ENCODE data around the gene RNPEPL1. TPM values are rescaled to one million over a fixed set of nuclear protein-coding genes. Genes with fewer than 3 reads are reported as not detected.

RNPEPL1 gene
- total RNA-seq, 1 experiment from 2014 or later: 31.5 TPM

DNA sequence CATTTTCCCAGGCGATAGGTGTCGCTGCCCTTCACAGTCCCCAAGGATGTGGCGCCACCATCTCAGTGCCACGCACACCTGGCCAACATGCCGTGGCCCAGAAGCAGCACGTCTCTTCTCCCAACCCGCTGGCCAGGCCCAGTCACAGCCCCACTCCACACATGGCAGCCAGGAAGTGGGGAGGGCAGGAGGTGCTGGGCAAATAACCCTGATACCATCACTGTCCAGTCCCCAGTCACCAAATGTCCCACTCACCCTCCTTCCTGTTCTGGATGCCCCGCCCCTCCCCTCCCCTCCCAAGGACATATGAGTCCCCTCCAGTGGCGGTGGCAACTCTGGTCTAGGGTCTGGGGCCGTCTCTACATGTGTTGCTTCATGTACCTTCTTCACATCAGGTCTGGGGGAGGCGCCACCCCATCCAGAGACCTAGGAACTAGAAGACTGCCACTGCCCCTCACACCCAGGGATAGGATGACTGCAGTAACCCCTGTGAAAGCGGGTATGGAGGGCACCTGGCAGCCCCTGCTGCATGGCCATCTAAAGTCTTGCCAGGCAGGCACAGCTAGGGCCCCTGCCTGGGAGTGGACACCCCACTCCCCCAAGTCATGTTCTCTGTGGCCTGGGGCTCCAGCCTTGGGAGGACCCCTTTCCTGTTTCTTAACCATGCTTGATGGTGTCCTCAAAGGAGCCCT is 10.9 kb downstream of the RNPEPL1 start:
- H3K4me1 Mint-ChIP-seq (ENCODE audit: insufficient read depth, unreplicated experiment): peaks cover 41% of the 10 kb centered on the region
- no TSS peak for BruUV-seq (replicated peaks)
- H3K9me3 Mint-ChIP-seq (ENCODE audit: unreplicated experiment): no peaks in the 10 kb centered on the region
- peak overlapping the region; percentile 73 for H3K4me3 Mint-ChIP-seq (ENCODE audit: unreplicated experiment)
- CTCF ChIA-PET: interaction anchor here (0.6 to 5.7 kb wide), 8 partner anchors 10 to 566 kb away, joined by 3 to 52 read pairs (median 5); partner anchors contain the start of gene RNPEPL1
- TF ChIP-seq CTCF (IDR thresholded peaks at IDR 0.05; ENCODE audit: unreplicated experiment): no peak
- H3K27ac Mint-ChIP-seq (ENCODE audit: low read depth, unreplicated experiment): peak overlapping the region; percentile 99
- POLR2A ChIA-PET: interaction anchor here (0.6 to 4.8 kb wide), 7 partner anchors 10 to 554 kb away, joined by 3 to 87 read pairs (median 6); partner anchors contain the start of genes ANKMY1, DUSP28, NDUFA10 and RNPEPL1
- DNase-seq (ENCODE audit: unreplicated experiment): no peak
- intact Hi-C loops (cut with micrococcal nuclease): no loop called here
- H3K27me3 Mint-ChIP-seq (ENCODE audit: insufficient read depth, unreplicated experiment): no peaks in the 10 kb centered on the region
- H3K36me3 Mint-ChIP-seq (ENCODE audit: insufficient read depth, unreplicated experiment): peaks cover 22% of the 10 kb centered on the region

GRCh38 chr2:240579771-240580614 is 11.7 kb downstream of the RNPEPL1 start:
- H3K27me3 Mint-ChIP-seq (ENCODE audit: insufficient read depth, unreplicated experiment): no peaks in the 10 kb centered on the region
- peaks cover 46% of the 10 kb centered on the region for H3K4me1 Mint-ChIP-seq (ENCODE audit: insufficient read depth, unreplicated experiment)
- ChIA-PET CTCF (interaction anchor here (0.6 to 5.7 kb wide), 10 partner anchors 9 to 566 kb away, joined by 3 to 52 read pairs (median 4); partner anchors contain the start of gene RNPEPL1), POLR2A (interaction anchor here (0.6 to 4.8 kb wide), 11 partner anchors 9 to 555 kb away, joined by 3 to 87 read pairs (median 4); partner anchors contain the start of genes ANKMY1, DUSP28, NDUFA10 and RNPEPL1)
- no peaks in the 10 kb centered on the region for H3K9me3 Mint-ChIP-seq (ENCODE audit: unreplicated experiment)
- intact Hi-C loops (cut with micrococcal nuclease): no loop called here
- no TSS peak for BruUV-seq (replicated peaks)
- H3K36me3 Mint-ChIP-seq (ENCODE audit: insufficient read depth, unreplicated experiment): peaks cover 22% of the 10 kb centered on the region
- peak; percentile 98 for DNase-seq (ENCODE audit: unreplicated experiment)
- H3K4me3 Mint-ChIP-seq (ENCODE audit: unreplicated experiment): peak overlapping the region; percentile 73
- TF ChIP-seq CTCF (IDR thresholded peaks at IDR 0.05; ENCODE audit: unreplicated experiment): no peak
- peak overlapping the region; percentile 99 for H3K27ac Mint-ChIP-seq (ENCODE audit: low read depth, unreplicated experiment)

- Mint-ChIP-seq H3K9me3 (ENCODE audit: unreplicated experiment) (no peaks in the 10 kb centered on the region), H3K27me3 (ENCODE audit: insufficient read depth, unreplicated experiment) (no peaks in the 10 kb centered on the region), H3K36me3 (ENCODE audit: insufficient read depth, unreplicated experiment) (peaks cover 14% of the 10 kb centered on the region), H3K27ac (ENCODE audit: low read depth, unreplicated experiment) (peak overlapping the region; percentile 42), H3K4me1 (ENCODE audit: insufficient read depth, unreplicated experiment) (peaks cover 46% of the 10 kb centered on the region), H3K4me3 (ENCODE audit: unreplicated experiment) (no peak overlapping the region)
- POLR2A ChIA-PET: interaction anchor here (0.6 to 4.8 kb wide), 4 partner anchors 15 to 148 kb away, joined by 3 to 87 read pairs (median 4); partner anchors contain the start of genes ANKMY1 and DUSP28
- TF ChIP-seq CTCF (IDR thresholded peaks at IDR 0.05; ENCODE audit: unreplicated experiment): no peak
- no TSS peak for BruUV-seq (replicated peaks)
- CTCF ChIA-PET: interaction anchor here (5.7 kb wide), 1 partner anchor 17 kb away, joined by 52 read pairs; no protein-coding TSS in a partner anchor
- DNase-seq (ENCODE audit: unreplicated experiment): peak; percentile 30
- intact Hi-C loops (cut with micrococcal nuclease): no loop called here
Observed at GRCh38 chr2:240581811-240582210, 13.5 kb downstream of the RNPEPL1 start.

DNA sequence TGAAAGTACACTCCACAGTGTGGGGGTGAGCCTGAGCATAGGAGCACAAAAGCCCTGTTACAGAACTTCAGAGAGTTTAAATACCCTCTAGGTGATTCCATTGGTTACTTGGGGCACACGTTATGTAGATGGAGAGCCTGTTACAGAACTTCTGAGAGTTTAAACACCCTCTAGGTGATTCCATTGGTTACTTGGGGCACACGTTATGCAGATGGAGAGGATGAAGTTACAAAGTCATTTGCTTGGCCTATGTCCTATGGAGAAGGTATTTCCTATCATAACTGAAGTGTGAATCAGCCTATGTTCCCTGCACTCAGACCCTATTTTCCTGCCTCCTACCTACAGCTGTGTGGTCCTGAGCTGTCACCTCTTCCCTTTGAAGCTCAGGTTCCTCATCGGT is 14.5 kb downstream of the RNPEPL1 start:
- BruUV-seq (replicated peaks): no TSS peak
- H3K27ac Mint-ChIP-seq (ENCODE audit: low read depth, unreplicated experiment): peak overlapping the region; percentile 42
- no peaks in the 10 kb centered on the region for H3K27me3 Mint-ChIP-seq (ENCODE audit: insufficient read depth, unreplicated experiment)
- intact Hi-C loops (cut with micrococcal nuclease): no loop called here
- ChIA-PET CTCF (interaction anchor here (5.7 kb wide), 1 partner anchor 18 kb away, joined by 52 read pairs; no protein-coding TSS in a partner anchor), POLR2A (interaction anchor here (8.0 kb wide), 1 partner anchor 20 kb away, joined by 275 read pairs; the partner anchor contains the start of genes ANKMY1 and DUSP28)
- peaks cover 14% of the 10 kb centered on the region for H3K36me3 Mint-ChIP-seq (ENCODE audit: insufficient read depth, unreplicated experiment)
- H3K9me3 Mint-ChIP-seq (ENCODE audit: unreplicated experiment): no peaks in the 10 kb centered on the region
- no peak for DNase-seq (ENCODE audit: unreplicated experiment)
- H3K4me1 Mint-ChIP-seq (ENCODE audit: insufficient read depth, unreplicated experiment): peaks cover 49% of the 10 kb centered on the region
- H3K4me3 Mint-ChIP-seq (ENCODE audit: unreplicated experiment): no peak overlapping the region
- TF ChIP-seq CTCF (IDR thresholded peaks at IDR 0.05; ENCODE audit: unreplicated experiment): no peak
